Left ventricle myocardium inferior (tissue), 1 donor: ENCODE results near the gene GRM8. TPM values are rescaled to one million over a fixed set of nuclear protein-coding genes. Genes with fewer than 3 reads are reported as not detected.

ENCODE experiments used
- DNase-seq: peaks from one replicate; pipeline ENCODE4 v3.0.0-alpha.2; 2020
- H3K27ac ChIP-seq: fragments of 200-600 bp; replicated peaks from 2 replicates; pipeline ENCODE4 v1.8.0; 2021
- H3K27me3 ChIP-seq: fragments of 200-600 bp; 2 replicates; pipeline ENCODE4 v1.8.0; 2021; ENCODE audit warnings: low read depth
- H3K36me3 ChIP-seq: fragments of 200-600 bp; 2 replicates; pipeline ENCODE4 v1.8.0; 2021
- H3K4me1 ChIP-seq: fragments of 200-600 bp; 2 replicates; pipeline ENCODE4 v1.8.0; 2021
- H3K4me3 ChIP-seq: fragments of 200-600 bp; 2 replicates; pipeline ENCODE4 v1.8.0; 2021; ENCODE audit warnings: mild to moderate bottlenecking, moderate library complexity
- H3K9me3 ChIP-seq: fragments of 200-600 bp; replicated peaks from 2 replicates; pipeline ENCODE4 v1.8.0; 2021
- intact Hi-C: fragments of 100-400 bp; cut with micrococcal nuclease; formaldehyde crosslinking; loops from one replicate; pipeline ENCODE4 v1.11.0; 2022
- total RNA-seq: library from RNA; stranded (reverse); fragmentation: NEBNext Ultra II Directional; extraction: Animal tissue kit (Norgen Biotek cat#: 25700); gene quantifications from one replicate; pipeline ENCODE4 v1.2.1, GENCODE V29; 2021
- TF ChIP-seq, protein P1 (sequence below): fragments of 200-600 bp; IDR thresholded peaks from 2 replicates; pipeline ENCODE4 v1.8.0; 2021; ENCODE audit warnings: antibody characterized with exemption, mild to moderate bottlenecking, borderline replicate concordance
- donor health status: DM: no; HTN: yes; CAD: no; lungs with severe emphysema.

Gene GRM8
- total RNA-seq, 1 donor from 2014 or later = 0.69 TPM

DNA sequence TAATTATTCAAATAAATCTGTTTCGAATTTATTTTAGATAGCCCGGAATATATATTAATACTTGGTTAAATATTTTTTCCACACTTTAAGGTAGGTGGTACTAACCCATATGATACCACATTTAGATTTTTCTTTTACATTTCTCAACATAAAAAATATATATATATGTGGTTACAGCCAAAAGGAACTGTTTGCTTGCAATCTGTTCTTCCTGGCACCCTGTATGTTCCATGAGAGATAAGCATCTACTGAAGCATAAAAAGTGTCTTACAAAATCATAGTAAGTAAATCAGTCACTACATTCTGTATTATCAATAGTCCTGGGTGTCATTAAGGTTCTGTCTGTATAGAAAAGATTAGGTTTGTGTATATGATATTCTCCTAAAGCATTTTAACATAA is 726.8 kb downstream of the GRM8 start:
- intact Hi-C loops = no loop called here
- TF ChIP-seq, protein P1, sequence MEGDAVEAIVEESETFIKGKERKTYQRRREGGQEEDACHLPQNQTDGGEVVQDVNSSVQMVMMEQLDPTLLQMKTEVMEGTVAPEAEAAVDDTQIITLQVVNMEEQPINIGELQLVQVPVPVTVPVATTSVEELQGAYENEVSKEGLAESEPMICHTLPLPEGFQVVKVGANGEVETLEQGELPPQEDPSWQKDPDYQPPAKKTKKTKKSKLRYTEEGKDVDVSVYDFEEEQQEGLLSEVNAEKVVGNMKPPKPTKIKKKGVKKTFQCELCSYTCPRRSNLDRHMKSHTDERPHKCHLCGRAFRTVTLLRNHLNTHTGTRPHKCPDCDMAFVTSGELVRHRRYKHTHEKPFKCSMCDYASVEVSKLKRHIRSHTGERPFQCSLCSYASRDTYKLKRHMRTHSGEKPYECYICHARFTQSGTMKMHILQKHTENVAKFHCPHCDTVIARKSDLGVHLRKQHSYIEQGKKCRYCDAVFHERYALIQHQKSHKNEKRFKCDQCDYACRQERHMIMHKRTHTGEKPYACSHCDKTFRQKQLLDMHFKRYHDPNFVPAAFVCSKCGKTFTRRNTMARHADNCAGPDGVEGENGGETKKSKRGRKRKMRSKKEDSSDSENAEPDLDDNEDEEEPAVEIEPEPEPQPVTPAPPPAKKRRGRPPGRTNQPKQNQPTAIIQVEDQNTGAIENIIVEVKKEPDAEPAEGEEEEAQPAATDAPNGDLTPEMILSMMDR = no peak

DNA sequence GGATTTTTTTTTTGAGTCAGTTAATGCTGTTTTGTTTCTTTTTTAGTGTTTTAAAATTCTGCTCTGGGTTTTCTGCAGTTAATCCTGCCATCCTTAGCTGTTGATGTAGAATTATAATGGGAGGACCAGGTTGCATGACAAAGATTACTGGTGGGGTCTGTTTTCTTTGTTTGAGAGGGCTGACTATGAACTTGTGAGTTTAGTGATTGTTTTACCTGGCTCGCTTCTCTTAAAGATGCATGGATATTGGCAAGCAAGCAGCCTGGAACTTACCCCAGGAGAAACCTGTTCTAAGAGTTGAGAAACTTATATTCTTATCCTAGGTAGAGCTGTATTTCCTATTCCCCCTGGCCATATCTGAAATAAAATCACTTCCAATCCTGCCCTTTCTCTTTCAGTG is 727.8 kb downstream of the GRM8 start:
- Histone ChIP-seq H3K4me3 (no peak overlapping the region), H3K36me3 (no peaks in the 10 kb centered on the region), H3K4me1 (no peaks in the 10 kb centered on the region), H3K27ac (no peak overlapping the region), H3K9me3 (no peaks in the 10 kb centered on the region), H3K27me3 (no peaks in the 10 kb centered on the region)
- intact Hi-C loops = no loop called here
- TF ChIP-seq, protein P1 = no peak
- no peak for DNase-seq

More for the DNA sequence above, 726.8 kb downstream of the GRM8 start:
- Histone ChIP-seq H3K27me3 (no peaks in the 10 kb centered on the region), H3K9me3 (no peaks in the 10 kb centered on the region), H3K27ac (no peak overlapping the region), H3K4me1 (no peaks in the 10 kb centered on the region), H3K4me3 (no peak overlapping the region), H3K36me3 (no peaks in the 10 kb centered on the region)
- no peak for DNase-seq

GRCh38 chr7:126511046-126511445 is 741.7 kb downstream of the GRM8 start:
- no peaks in the 10 kb centered on the region for H3K4me1 ChIP-seq
- peaks cover 7% of the 10 kb centered on the region for H3K36me3 ChIP-seq
- TF ChIP-seq, protein P1 = no peak
- no peak overlapping the region for H3K4me3 ChIP-seq
- peaks cover 6% of the 10 kb centered on the region for H3K9me3 ChIP-seq
- no peak overlapping the region for H3K27ac ChIP-seq
- DNase-seq = no peak
- intact Hi-C loops = no loop called here
- H3K27me3 ChIP-seq = no peaks in the 10 kb centered on the region

DNA sequence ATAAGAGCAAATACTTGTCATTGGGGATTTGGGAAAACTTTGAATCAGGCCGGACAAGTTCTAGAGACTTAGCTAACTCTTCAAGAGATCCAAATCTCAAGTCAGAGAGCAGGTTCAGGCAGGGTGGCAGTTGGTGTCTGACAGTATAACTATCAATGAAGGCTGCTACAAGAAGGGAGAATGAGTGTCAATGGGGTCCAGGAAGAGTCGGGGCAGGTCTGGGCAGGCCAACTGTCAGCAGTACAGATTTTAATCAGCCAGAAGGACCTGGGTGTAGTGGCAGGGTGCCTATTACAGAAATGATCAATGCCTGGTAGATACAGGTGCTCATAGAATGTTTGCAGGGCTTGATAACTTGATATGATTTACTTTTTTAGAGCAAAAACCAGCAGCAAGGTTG is 751.1 kb downstream of the GRM8 start:
- no peak overlapping the region for H3K4me3 ChIP-seq
- intact Hi-C loops = no loop called here
- H3K4me1 ChIP-seq = peaks cover 4% of the 10 kb centered on the region
- H3K36me3 ChIP-seq = no peaks in the 10 kb centered on the region
- TF ChIP-seq, protein P1 = no peak
- no peak for DNase-seq
- no peaks in the 10 kb centered on the region for H3K27me3 ChIP-seq
- no peaks in the 10 kb centered on the region for H3K9me3 ChIP-seq
- no peak overlapping the region for H3K27ac ChIP-seq

- Histone ChIP-seq H3K4me1 (peaks cover 7% of the 10 kb centered on the region), H3K9me3 (no peaks in the 10 kb centered on the region), H3K36me3 (no peaks in the 10 kb centered on the region), H3K27me3 (no peaks in the 10 kb centered on the region), H3K27ac (no peak overlapping the region), H3K4me3 (no peak overlapping the region)
- intact Hi-C loops = no loop called here
- no peak for DNase-seq
- TF ChIP-seq, protein P1 = no peak
These were observed 753.3 kb downstream of the GRM8 start for GRCh38 chr7:126499481-126499880.

GRCh38 chr7:126495733-126496132 is 757.0 kb downstream of the GRM8 start:
- Histone ChIP-seq H3K36me3 (no peaks in the 10 kb centered on the region), H3K27ac (peak overlapping the region; percentile 55), H3K4me1 (peaks cover 18% of the 10 kb centered on the region), H3K9me3 (no peaks in the 10 kb centered on the region), H3K4me3 (peak overlapping the region; percentile 58), H3K27me3 (no peaks in the 10 kb centered on the region)
- TF ChIP-seq, protein P1 = no peak
- no peak for DNase-seq
- intact Hi-C loops = no loop called here
